Measurements from ENCODE around the gene SLC30A7. TPM values are rescaled to one million over a fixed set of nuclear protein-coding genes. Genes with fewer than 3 reads are reported as not detected.

The SLC30A7 gene
- polyA plus RNA-seq, 4 donors: 2.0 to 22.1 (median 4.0) TPM

DNA sequence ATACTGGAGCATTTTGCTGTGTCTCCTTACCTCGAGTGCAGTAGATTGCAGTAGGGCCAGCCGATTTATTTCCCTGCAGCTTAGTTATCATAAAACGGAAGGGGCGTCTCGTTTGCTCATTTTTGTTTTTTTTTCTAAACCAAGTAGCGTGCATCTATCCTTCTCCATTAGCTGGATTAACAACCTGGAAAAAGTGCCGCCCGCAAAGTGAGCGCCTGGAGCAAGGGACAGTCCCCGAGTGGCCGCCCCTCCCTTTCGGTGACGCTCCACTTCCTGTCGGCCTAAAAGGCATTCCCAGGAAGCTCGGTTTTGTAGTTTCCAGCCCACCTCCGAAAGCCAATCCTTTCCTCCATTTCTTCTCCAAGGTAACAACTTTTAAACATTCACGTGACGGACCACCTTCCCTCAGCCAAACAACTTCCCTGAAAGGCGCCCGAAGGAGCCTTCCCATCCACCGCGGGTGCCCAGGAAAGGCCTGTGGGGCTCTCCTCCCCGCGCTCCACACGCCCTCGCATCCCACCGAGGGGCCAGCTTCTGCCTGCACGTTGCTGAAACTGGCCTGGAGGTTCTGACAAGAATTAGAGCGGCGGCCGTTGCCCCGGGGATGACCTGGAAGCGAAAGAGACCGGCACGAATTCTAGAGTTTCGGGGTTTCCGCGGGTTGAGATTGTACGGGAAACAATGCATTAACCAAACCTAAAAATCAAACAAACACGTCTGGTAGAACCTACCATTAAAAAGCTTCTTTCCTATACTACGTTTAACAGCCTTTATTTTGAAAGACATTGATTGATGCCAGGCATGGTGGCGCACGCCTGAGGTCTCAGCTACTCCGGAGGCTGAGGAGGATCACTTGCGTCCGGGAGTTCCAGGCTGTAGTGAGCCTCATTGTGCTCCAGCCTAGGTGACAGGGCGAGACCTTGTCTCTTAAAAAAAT lies 1.0 kb upstream of the SLC30A7 start, which contains the start of gene EXTL2:
TSS of gene EXTL2 (minus strand) at position 240 of the 937 bp plus-strand sequence. CDS start 6,085 bp downstream, outside the sequence.
- 0 to 1% (median 0%) methylated on average over 47 of the region's 47 CpGs for WGBS, 3 donors
- peaks cover 0 to 6% of the 10 kb centered on the region in 2 donors for H3K9me3 ChIP-seq (ENCODE audit: control insufficient read depth in 2 of 2, insufficient read depth in 1 of 2, low read depth in 1 of 2, low read length in 1 of 2)
- H3K36me3 ChIP-seq (ENCODE audit: control insufficient read depth in 3 of 3, insufficient read depth in 2 of 3, low read depth in 1 of 3, low read length in 3 of 3): peaks cover 0 to 2% (median 2%) of the 10 kb centered on the region in 3 donors
- H3K27ac ChIP-seq (ENCODE audit: low read depth in 1 of 3, low read length in 2 of 3): peak within 1 kb of the TSS; percentile 78 to 99 (median 85)
- peak within 1 kb of the TSS; percentile 62 to 98 (median 86) for H3K4me3 ChIP-seq (ENCODE audit: low read depth in 1 of 3, low read length in 3 of 3)
- no peaks in the 10 kb centered on the region for H3K27me3 ChIP-seq (ENCODE audit: control insufficient read depth in 3 of 3, insufficient read depth in 3 of 3, low read length in 3 of 3)
- H3K4me1 ChIP-seq (ENCODE audit: control insufficient read depth in 3 of 3, insufficient read depth in 2 of 3, low read depth in 1 of 3, low read length in 2 of 3): peaks cover 0 to 3% (median 0%) of the 10 kb centered on the region in 3 donors
- DNase-seq (peak; percentile 90 to 96), FAIRE-seq (no peak)

DNA sequence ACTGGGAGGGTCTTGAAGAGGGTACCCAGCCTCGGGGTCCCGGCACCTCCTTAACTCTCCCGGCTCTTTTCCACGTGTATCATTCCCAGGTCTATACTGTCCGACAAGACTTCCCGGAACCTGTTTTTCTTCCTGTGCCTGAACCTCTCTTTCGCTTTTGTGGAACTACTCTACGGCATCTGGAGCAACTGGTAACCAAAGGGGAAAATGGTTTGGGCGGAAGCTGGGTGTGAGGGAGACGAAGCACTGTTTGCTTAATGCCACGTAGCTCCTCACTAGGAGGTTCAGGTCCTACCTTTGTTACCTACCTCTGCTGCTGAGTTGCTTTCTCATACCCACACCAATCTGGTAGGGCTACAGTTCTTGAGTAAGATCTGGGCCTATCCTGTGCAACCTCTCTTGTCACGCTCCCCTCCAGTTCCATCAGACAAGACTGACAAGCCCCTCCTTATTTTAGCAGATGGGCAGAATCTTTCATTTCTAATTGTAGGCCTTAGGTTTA lies 642 bp downstream of the SLC30A7 start:
- H3K27ac ChIP-seq (ENCODE audit: low read depth in 1 of 3, low read length in 2 of 3): peak overlapping the region; percentile 83 to 99 (median 85)
- 0 to 1% (median 1%) methylated on average over 12 of the region's 12 CpGs for WGBS, 3 donors
- peaks cover 0 to 3% (median 0%) of the 10 kb centered on the region in 3 donors for H3K4me1 ChIP-seq (ENCODE audit: control insufficient read depth in 3 of 3, insufficient read depth in 2 of 3, low read depth in 1 of 3, low read length in 2 of 3)
- peak overlapping the region; percentile 62 to 98 (median 86) for H3K4me3 ChIP-seq (ENCODE audit: low read depth in 1 of 3, low read length in 3 of 3)
- FAIRE-seq: no peak
- no peaks in the 10 kb centered on the region for H3K27me3 ChIP-seq (ENCODE audit: control insufficient read depth in 3 of 3, insufficient read depth in 3 of 3, low read length in 3 of 3)
- H3K9me3 ChIP-seq (ENCODE audit: control insufficient read depth in 2 of 2, insufficient read depth in 1 of 2, low read depth in 1 of 2, low read length in 1 of 2): no peaks in the 10 kb centered on the region
- H3K36me3 ChIP-seq (ENCODE audit: control insufficient read depth in 3 of 3, insufficient read depth in 2 of 3, low read depth in 1 of 3, low read length in 3 of 3): peaks cover 0 to 3% (median 2%) of the 10 kb centered on the region in 3 donors
- peak; percentile 70 to 80 for DNase-seq

DNA sequence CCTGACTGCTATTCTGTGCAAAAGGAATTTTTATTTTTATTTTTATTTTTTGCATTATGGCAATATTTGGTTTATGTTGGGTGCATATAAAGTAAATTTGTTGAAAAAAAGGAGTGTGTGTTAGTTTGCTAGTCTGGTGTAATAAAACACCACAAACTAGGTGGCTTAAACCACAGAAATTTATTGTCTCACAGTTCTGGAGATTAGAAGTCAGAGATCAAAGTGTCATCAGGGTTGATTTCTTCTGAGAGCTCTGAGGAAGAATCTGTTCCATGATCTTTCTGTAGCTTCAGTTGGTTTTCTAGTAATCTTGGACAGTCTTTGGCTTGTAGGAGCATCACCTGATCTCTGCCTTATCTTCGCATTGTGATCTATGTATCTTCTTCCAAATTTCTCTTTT lies 6.5 kb downstream of the SLC30A7 start:
- DNase-seq (no peak), FAIRE-seq (no peak)
- Histone ChIP-seq H3K9me3 (ENCODE audit: control insufficient read depth in 2 of 2, insufficient read depth in 1 of 2, low read depth in 1 of 2, low read length in 1 of 2) (no peaks in the 10 kb centered on the region), H3K27me3 (ENCODE audit: control insufficient read depth in 3 of 3, insufficient read depth in 3 of 3, low read length in 3 of 3) (no peaks in the 10 kb centered on the region), H3K36me3 (ENCODE audit: control insufficient read depth in 3 of 3, insufficient read depth in 2 of 3, low read depth in 1 of 3, low read length in 3 of 3) (peaks cover 0 to 10% (median 7%) of the 10 kb centered on the region in 3 donors), H3K4me3 (ENCODE audit: low read depth in 1 of 3, low read length in 3 of 3) (no peak overlapping the region), H3K4me1 (ENCODE audit: control insufficient read depth in 3 of 3, insufficient read depth in 2 of 3, low read depth in 1 of 3, low read length in 2 of 3) (no peaks in the 10 kb centered on the region), H3K27ac (ENCODE audit: low read depth in 1 of 3, low read length in 2 of 3) (no peak overlapping the region)
- WGBS, 3 donors: 92 to 97% (median 93%) methylated on average over 1 of the region's 1 CpG

DNA sequence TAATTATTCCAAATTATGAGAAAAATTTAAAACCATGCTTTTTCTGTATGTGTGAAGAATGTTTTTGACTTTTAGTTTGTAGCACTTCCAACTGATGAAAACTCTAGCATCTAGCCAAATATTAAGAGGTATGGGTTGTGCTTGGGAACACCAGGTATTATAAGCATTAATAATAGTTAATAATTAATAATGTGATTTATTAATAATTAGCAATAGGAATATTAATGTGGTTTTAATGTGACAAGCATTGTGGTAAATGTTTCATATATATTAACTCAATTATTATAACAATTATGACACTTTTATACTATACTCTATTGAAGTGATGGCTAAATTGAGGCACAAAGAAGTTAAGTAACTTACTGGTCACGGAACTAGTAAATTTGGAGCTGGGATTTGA lies 7.9 kb downstream of the SLC30A7 start:
- H3K9me3 ChIP-seq (ENCODE audit: control insufficient read depth in 2 of 2, insufficient read depth in 1 of 2, low read depth in 1 of 2, low read length in 1 of 2): no peaks in the 10 kb centered on the region
- no peak overlapping the region for H3K4me3 ChIP-seq (ENCODE audit: low read depth in 1 of 3, low read length in 3 of 3)
- no peak overlapping the region for H3K27ac ChIP-seq (ENCODE audit: low read depth in 1 of 3, low read length in 2 of 3)
- peaks cover 4 to 16% (median 7%) of the 10 kb centered on the region in 3 donors for H3K36me3 ChIP-seq (ENCODE audit: control insufficient read depth in 3 of 3, insufficient read depth in 2 of 3, low read depth in 1 of 3, low read length in 3 of 3)
- no peak for FAIRE-seq
- 94 to 97% (median 95%) methylated on average over 1 of the region's 1 CpG for WGBS, 3 donors
- DNase-seq: no peak
- no peaks in the 10 kb centered on the region for H3K27me3 ChIP-seq (ENCODE audit: control insufficient read depth in 3 of 3, insufficient read depth in 3 of 3, low read length in 3 of 3)
- no peaks in the 10 kb centered on the region for H3K4me1 ChIP-seq (ENCODE audit: control insufficient read depth in 3 of 3, insufficient read depth in 2 of 3, low read depth in 1 of 3, low read length in 2 of 3)

DNA sequence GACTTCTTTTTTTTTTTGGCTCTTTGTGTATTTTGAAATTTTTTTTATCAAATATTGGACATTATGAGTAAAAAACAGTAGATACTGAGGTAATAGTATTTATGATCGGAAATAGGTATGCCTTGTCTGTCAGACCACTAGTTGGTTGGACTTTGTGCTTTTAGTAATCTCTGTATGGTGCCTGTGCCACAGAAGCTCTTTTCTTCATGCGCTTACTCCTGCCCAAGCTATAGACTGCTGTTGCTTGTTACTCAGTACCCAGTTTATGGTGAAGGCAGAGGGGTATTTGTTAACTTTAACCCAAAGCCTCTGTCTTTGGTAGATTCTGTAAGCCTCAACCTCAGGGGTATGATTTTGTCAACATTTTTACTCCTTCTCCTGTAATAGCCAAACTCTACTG lies 8.6 kb downstream of the SLC30A7 start:
- Histone ChIP-seq H3K27me3 (ENCODE audit: control insufficient read depth in 3 of 3, insufficient read depth in 3 of 3, low read length in 3 of 3) (no peaks in the 10 kb centered on the region), H3K4me1 (ENCODE audit: control insufficient read depth in 3 of 3, insufficient read depth in 2 of 3, low read depth in 1 of 3, low read length in 2 of 3) (no peaks in the 10 kb centered on the region), H3K36me3 (ENCODE audit: control insufficient read depth in 3 of 3, insufficient read depth in 2 of 3, low read depth in 1 of 3, low read length in 3 of 3) (peaks cover 4 to 16% (median 5%) of the 10 kb centered on the region in 3 donors), H3K27ac (ENCODE audit: low read depth in 1 of 3, low read length in 2 of 3) (peak overlapping the region in 1 of 3 donors; percentile 27), H3K4me3 (ENCODE audit: low read depth in 1 of 3, low read length in 3 of 3) (no peak overlapping the region), H3K9me3 (ENCODE audit: control insufficient read depth in 2 of 2, insufficient read depth in 1 of 2, low read depth in 1 of 2, low read length in 1 of 2) (no peaks in the 10 kb centered on the region)
- no peak for FAIRE-seq
- peak in 1 of 2 donors; percentile 30 for DNase-seq
- 92 to 96% (median 95%) methylated on average over 2 of the region's 2 CpGs for WGBS, 3 donors

DNA sequence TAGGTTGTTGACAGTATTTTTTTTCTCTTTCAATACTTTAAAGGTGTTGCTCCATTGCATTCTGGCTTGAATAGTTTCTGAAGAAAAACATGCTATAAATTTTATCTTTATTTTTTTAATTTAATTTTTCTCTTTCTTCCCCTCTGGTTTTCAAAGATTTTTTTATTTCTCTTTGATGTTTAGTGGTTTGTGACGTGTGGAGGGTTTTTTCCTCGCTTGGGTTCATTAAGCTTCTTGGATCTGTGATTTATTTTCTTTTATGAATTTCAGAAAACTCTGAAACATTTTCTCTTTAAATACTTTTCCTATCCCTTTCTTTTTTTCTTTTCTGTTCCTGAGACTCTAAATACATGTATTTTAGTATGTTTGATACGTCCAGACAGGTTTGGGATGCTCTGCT lies 9.3 kb downstream of the SLC30A7 start:
- Histone ChIP-seq H3K27me3 (ENCODE audit: control insufficient read depth in 3 of 3, insufficient read depth in 3 of 3, low read length in 3 of 3) (no peaks in the 10 kb centered on the region), H3K4me3 (ENCODE audit: low read depth in 1 of 3, low read length in 3 of 3) (no peak overlapping the region), H3K4me1 (ENCODE audit: control insufficient read depth in 3 of 3, insufficient read depth in 2 of 3, low read depth in 1 of 3, low read length in 2 of 3) (no peaks in the 10 kb centered on the region), H3K27ac (ENCODE audit: low read depth in 1 of 3, low read length in 2 of 3) (no peak overlapping the region), H3K36me3 (ENCODE audit: control insufficient read depth in 3 of 3, insufficient read depth in 2 of 3, low read depth in 1 of 3, low read length in 3 of 3) (peaks cover 4 to 13% (median 5%) of the 10 kb centered on the region in 3 donors), H3K9me3 (ENCODE audit: control insufficient read depth in 2 of 2, insufficient read depth in 1 of 2, low read depth in 1 of 2, low read length in 1 of 2) (no peaks in the 10 kb centered on the region)
- no peak for DNase-seq
- WGBS, 3 donors: 92 to 96% (median 95%) methylated on average over 3 of the region's 3 CpGs
- FAIRE-seq: no peak

DNA sequence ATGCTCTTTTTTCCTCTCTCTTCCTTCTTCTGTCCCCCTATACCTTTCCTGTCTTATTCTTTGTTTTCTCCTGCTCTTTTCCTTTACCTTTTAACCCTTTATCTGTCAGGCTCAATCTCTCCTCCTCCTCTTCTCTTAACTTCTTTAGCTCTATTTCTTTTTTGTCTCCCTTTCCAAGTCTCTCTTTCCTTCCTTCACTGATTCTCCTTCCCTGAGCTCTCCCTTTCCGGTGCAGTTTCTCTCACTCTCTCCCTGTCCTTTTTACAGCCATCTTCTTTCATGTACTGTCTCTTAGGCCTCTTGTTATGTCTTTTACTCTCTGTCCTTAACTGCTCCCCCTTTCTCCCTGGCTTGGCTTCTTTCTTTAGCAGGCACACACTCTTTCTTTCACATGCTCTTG lies 12.0 kb downstream of the SLC30A7 start:
- H3K4me3 ChIP-seq (ENCODE audit: low read depth in 1 of 3, low read length in 3 of 3): no peak overlapping the region
- no peaks in the 10 kb centered on the region for H3K4me1 ChIP-seq (ENCODE audit: control insufficient read depth in 3 of 3, insufficient read depth in 2 of 3, low read depth in 1 of 3, low read length in 2 of 3)
- 88 to 96% (median 94%) methylated on average over 1 of the region's 1 CpG for WGBS, 3 donors
- H3K36me3 ChIP-seq (ENCODE audit: control insufficient read depth in 3 of 3, insufficient read depth in 2 of 3, low read depth in 1 of 3, low read length in 3 of 3): peaks cover 8 to 17% (median 14%) of the 10 kb centered on the region in 3 donors
- no peaks in the 10 kb centered on the region for H3K9me3 ChIP-seq (ENCODE audit: control insufficient read depth in 2 of 2, insufficient read depth in 1 of 2, low read depth in 1 of 2, low read length in 1 of 2)
- no peaks in the 10 kb centered on the region for H3K27me3 ChIP-seq (ENCODE audit: control insufficient read depth in 3 of 3, insufficient read depth in 3 of 3, low read length in 3 of 3)
- no peak overlapping the region for H3K27ac ChIP-seq (ENCODE audit: low read depth in 1 of 3, low read length in 2 of 3)
- FAIRE-seq: no peak
- no peak for DNase-seq

DNA sequence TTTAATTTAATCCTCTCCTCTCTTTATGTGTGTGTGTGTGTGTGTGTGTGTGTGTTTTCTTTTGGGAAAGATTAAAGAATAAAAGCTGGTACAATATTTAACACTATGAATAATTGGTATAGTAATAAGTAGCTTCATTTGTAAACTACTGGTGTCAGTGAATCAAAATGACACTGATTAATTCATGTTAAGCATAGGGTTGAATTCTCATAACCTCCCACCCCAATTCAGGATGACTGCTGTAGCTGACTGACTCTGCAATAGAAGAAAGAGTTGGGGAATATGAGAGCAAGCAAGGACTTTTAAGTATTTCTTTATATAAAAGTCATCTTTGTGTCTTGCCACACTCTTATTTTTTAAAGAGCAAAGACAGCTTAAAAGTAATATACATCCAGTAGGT lies 13.1 kb downstream of the SLC30A7 start:
- H3K36me3 ChIP-seq (ENCODE audit: control insufficient read depth in 3 of 3, insufficient read depth in 2 of 3, low read depth in 1 of 3, low read length in 3 of 3): peaks cover 8 to 19% (median 14%) of the 10 kb centered on the region in 3 donors
- H3K4me1 ChIP-seq (ENCODE audit: control insufficient read depth in 3 of 3, insufficient read depth in 2 of 3, low read depth in 1 of 3, low read length in 2 of 3): no peaks in the 10 kb centered on the region
- no peak for FAIRE-seq
- no peak for DNase-seq
- no peak overlapping the region for H3K4me3 ChIP-seq (ENCODE audit: low read depth in 1 of 3, low read length in 3 of 3)
- no peaks in the 10 kb centered on the region for H3K27me3 ChIP-seq (ENCODE audit: control insufficient read depth in 3 of 3, insufficient read depth in 3 of 3, low read length in 3 of 3)
- H3K9me3 ChIP-seq (ENCODE audit: control insufficient read depth in 2 of 2, insufficient read depth in 1 of 2, low read depth in 1 of 2, low read length in 1 of 2): no peaks in the 10 kb centered on the region
- no peak overlapping the region for H3K27ac ChIP-seq (ENCODE audit: low read depth in 1 of 3, low read length in 2 of 3)

All from small intestine (tissue), 7 donors.